Calu3 (cell line): Measurements from ENCODE around the gene DOCK7. TPM values are rescaled to one million over a fixed set of nuclear protein-coding genes. Genes with fewer than 3 reads are reported as not detected.

Source experiments
- BruUV-seq: library from RNA; stranded (reverse); fragments of 400-500 nt; replicated peaks from 2 replicates; lab custom pipeline; 2021; lab: Mats Ljungman, UMichigan
- CTCF ChIA-PET: fragments of 300-600 bp; sonication (Branson Sonifier 250); formaldehyde crosslinking; loops from one replicate; lab custom pipeline; 2022; ENCODE audit warnings: antibody characterized with exemption; lab: Charles Lee
- DNase-seq: peaks from one replicate; pipeline ENCODE4 v3.0.0; 2022
- H3K27ac Mint-ChIP-seq: one replicate; pipeline ENCODE4 v1.8.0; 2022; ENCODE audit warnings: mixed read lengths; ENCODE audit not compliant: unreplicated experiment
- H3K27me3 Mint-ChIP-seq: one replicate; pipeline ENCODE4 v1.8.0; 2022; ENCODE audit warnings: mixed read lengths; ENCODE audit not compliant: unreplicated experiment
- H3K36me3 Mint-ChIP-seq: one replicate; pipeline ENCODE4 v1.8.0; 2022; ENCODE audit warnings: mild to moderate bottlenecking, moderate library complexity, mixed read lengths; ENCODE audit not compliant: insufficient read depth, unreplicated experiment
- H3K4me1 Mint-ChIP-seq: one replicate; pipeline ENCODE4 v1.8.0; 2022; ENCODE audit warnings: mild to moderate bottlenecking, low read depth, mixed read lengths; ENCODE audit not compliant: unreplicated experiment
- H3K4me3 Mint-ChIP-seq: one replicate; pipeline ENCODE4 v1.8.0; 2022; ENCODE audit warnings: mild to moderate bottlenecking, low read depth, moderate library complexity, mixed read lengths; ENCODE audit not compliant: unreplicated experiment
- H3K9me3 Mint-ChIP-seq: one replicate; pipeline ENCODE4 v1.8.0; 2022; ENCODE audit warnings: low read depth, mixed read lengths; ENCODE audit not compliant: unreplicated experiment
- CTCF ChIP-seq: fragments of 200-600 bp; IDR thresholded peaks from one replicate; pipeline ENCODE4 v1.8.0; 2022; ENCODE audit warnings: antibody characterized with exemption; ENCODE audit not compliant: unreplicated experiment
- intact Hi-C: fragments of 100-400 bp; cut with micrococcal nuclease; formaldehyde crosslinking; loops from one replicate; pipeline ENCODE4 v1.10.0; 2022; ENCODE audit not compliant: unreplicated experiment
- total RNA-seq: library from RNA; stranded (reverse); gene quantifications from 2 replicates; pipeline ENCODE4 v1.2.3, GENCODE V29; 2022

The DOCK7 gene
- total RNA-seq, 1 experiment from 2014 or later: 48.6 TPM

DNA sequence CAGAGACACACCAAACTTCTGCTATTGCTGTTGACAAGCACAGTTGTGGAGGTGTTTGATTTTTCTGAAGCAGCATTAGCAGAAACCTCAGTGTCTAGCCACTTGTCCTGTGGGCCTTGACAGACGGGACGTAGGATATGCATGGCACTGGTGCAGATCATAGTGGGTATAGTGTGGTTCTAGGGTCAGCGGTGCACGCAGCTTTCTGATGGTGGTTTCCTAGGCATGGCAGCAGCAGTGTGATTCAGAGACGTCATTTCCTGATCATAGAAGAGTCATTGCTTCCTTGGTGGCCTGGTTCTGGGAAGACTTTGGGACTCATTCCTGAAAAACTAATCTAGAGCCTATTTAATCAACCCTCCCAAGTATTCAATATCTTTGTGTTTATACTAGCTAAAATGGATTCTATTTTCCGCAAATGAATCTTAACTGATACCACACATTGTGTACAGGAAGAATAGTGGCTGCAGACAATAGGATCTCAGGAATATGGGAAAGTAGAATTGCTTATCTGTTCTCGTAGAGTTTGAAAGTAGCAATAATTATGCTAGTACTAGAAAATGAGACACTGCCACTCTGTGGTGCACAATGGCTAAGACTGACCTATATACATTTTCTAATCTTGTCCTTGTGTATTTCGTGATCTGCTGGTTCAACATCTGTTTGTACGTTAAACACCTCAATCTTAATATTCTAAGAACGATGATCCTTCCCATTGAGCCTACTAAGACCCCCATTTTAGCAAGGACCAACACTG lies 254.1 kb downstream of the DOCK7 start:
- H3K4me1 Mint-ChIP-seq: peaks cover 10% of the 10 kb centered on the region
- intact Hi-C loops: no loop called here
- DNase-seq: no peak
- CTCF ChIA-PET: no interaction called here
- H3K9me3 Mint-ChIP-seq: peaks cover 2% of the 10 kb centered on the region
- H3K36me3 Mint-ChIP-seq: peaks cover 40% of the 10 kb centered on the region
- no peak overlapping the region for H3K27ac Mint-ChIP-seq
- H3K27me3 Mint-ChIP-seq: peaks cover 12% of the 10 kb centered on the region
- no TSS peak for BruUV-seq
- TF ChIP-seq CTCF: no peak
- no peak overlapping the region for H3K4me3 Mint-ChIP-seq

GRCh38 chr1:62429581-62429980 lies 258.6 kb downstream of the DOCK7 start:
- no peak overlapping the region for H3K27ac Mint-ChIP-seq
- CTCF ChIA-PET: no interaction called here
- H3K4me1 Mint-ChIP-seq: peaks cover 7% of the 10 kb centered on the region
- intact Hi-C loops: no loop called here
- no peaks in the 10 kb centered on the region for H3K9me3 Mint-ChIP-seq
- no peak overlapping the region for H3K4me3 Mint-ChIP-seq
- no peak for TF ChIP-seq CTCF
- no peaks in the 10 kb centered on the region for H3K36me3 Mint-ChIP-seq
- H3K27me3 Mint-ChIP-seq: peaks cover 12% of the 10 kb centered on the region
- BruUV-seq: no TSS peak
- no peak for DNase-seq

- CTCF ChIA-PET: no interaction called here
- intact Hi-C loops: no loop called here
- Mint-ChIP-seq H3K4me3 (no peak overlapping the region), H3K9me3 (no peaks in the 10 kb centered on the region), H3K27me3 (peaks cover 12% of the 10 kb centered on the region), H3K4me1 (peaks cover 18% of the 10 kb centered on the region), H3K36me3 (no peaks in the 10 kb centered on the region), H3K27ac (no peak overlapping the region)
- no peak for DNase-seq
- no TSS peak for BruUV-seq
- no peak for TF ChIP-seq CTCF
Measured at GRCh38 chr1:62428351-62428750, 259.8 kb downstream of the DOCK7 start.

- no peak for TF ChIP-seq CTCF
- H3K4me3 Mint-ChIP-seq: no peak overlapping the region
- peaks cover 18% of the 10 kb centered on the region for H3K4me1 Mint-ChIP-seq
- no peaks in the 10 kb centered on the region for H3K36me3 Mint-ChIP-seq
- BruUV-seq: no TSS peak
- intact Hi-C loops: no loop called here
- H3K27ac Mint-ChIP-seq: peak overlapping the region; percentile 18
- peaks cover 11% of the 10 kb centered on the region for H3K27me3 Mint-ChIP-seq
- no peaks in the 10 kb centered on the region for H3K9me3 Mint-ChIP-seq
- CTCF ChIA-PET: interaction anchor here (0.6 kb wide), 1 partner anchor 253 kb away, joined by 3 read pairs; no protein-coding TSS in a partner anchor
- no peak for DNase-seq
Measured at GRCh38 chr1:62426794-62427193, 261.4 kb downstream of the DOCK7 start.
